IPS DF 19.7 (cell line): Measurements from ENCODE around the gene EPHB2.
"Not testable (repeated sequence)": the region's sequence is repeated elsewhere in the genome, so short reads cannot be mapped to it uniquely, and the experiment has no call there.

Experiments
- DNase-seq: peaks from one replicate; pipeline ENCODE4 v3.0.0-alpha.2; 2013; ENCODE audit warnings: low read depth, low spot score

EPHB2 gene

GRCh38 chr1:22835636-22836319 is 125.1 kb downstream of the EPHB2 start:
- DNase-seq: no peak

GRCh38 chr1:22836850-22837249 is 126.2 kb downstream of the EPHB2 start:
- DNase-seq: no peak

GRCh38 chr1:22837332-22837731 is 126.7 kb downstream of the EPHB2 start:
- no peak for DNase-seq

GRCh38 chr1:22838965-22839364 is 128.3 kb downstream of the EPHB2 start:
- no peak for DNase-seq

GRCh38 chr1:22839806-22840205 is 129.2 kb downstream of the EPHB2 start:
- DNase-seq: no peak

- DNase-seq: no peak
Observed at GRCh38 chr1:22841142-22841541, 130.5 kb downstream of the EPHB2 start.

- no peak for DNase-seq
Observed at GRCh38 chr1:22841860-22842281, 131.2 kb downstream of the EPHB2 start.

- not testable (repeated sequence) for DNase-seq
Observed at GRCh38 chr1:22843441-22844183, 133.0 kb downstream of the EPHB2 start.

GRCh38 chr1:22844621-22845020 is 134.0 kb downstream of the EPHB2 start:
- no peak for DNase-seq

GRCh38 chr1:22845398-22845935 is 134.8 kb downstream of the EPHB2 start:
- DNase-seq: no peak

- DNase-seq: no peak
Observed at GRCh38 chr1:22846458-22846857, 135.8 kb downstream of the EPHB2 start.

- no peak for DNase-seq
Observed at GRCh38 chr1:22847249-22847648, 136.6 kb downstream of the EPHB2 start.

GRCh38 chr1:22847709-22848108 is 137.1 kb downstream of the EPHB2 start:
- DNase-seq: no peak

- DNase-seq: no peak
Observed at GRCh38 chr1:22848405-22848804, 137.8 kb downstream of the EPHB2 start.

GRCh38 chr1:22849770-22850169 is 139.1 kb downstream of the EPHB2 start:
- DNase-seq: no peak

GRCh38 chr1:22850281-22850680 is 139.6 kb downstream of the EPHB2 start:
- DNase-seq: no peak

GRCh38 chr1:22850681-22851080 is 140.0 kb downstream of the EPHB2 start:
- DNase-seq: no peak

GRCh38 chr1:22851517-22851916 is 140.9 kb downstream of the EPHB2 start:
- no peak for DNase-seq

- no peak for DNase-seq
Observed at GRCh38 chr1:22852144-22852655, 141.6 kb downstream of the EPHB2 start.

- DNase-seq: no peak
Observed at GRCh38 chr1:22853651-22854185, 143.1 kb downstream of the EPHB2 start.

GRCh38 chr1:22854688-22855565 is 144.3 kb downstream of the EPHB2 start:
- DNase-seq: no peak
